ENCODE data around the gene SELENOF.

DNA sequence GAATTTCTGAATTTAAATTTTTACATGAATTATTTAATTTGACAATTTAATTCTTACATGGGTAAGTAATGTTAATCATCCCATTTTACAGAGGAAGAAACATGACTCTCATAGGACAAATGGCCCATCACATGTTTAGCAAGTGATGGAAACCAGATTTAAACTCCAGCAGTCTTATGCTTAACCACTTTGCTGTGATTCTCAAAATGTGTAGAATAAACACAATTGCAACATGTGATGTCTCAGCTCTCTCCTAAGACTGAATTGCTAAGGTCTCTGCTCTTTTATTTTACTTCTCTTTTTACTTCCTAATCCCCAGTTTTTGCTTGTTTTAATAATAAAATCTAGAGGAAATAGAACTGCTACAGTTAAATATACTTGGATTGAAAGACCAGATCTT, 43.3 kb upstream of the SELENOF start:
- TF ChIP-seq, protein P1, sequence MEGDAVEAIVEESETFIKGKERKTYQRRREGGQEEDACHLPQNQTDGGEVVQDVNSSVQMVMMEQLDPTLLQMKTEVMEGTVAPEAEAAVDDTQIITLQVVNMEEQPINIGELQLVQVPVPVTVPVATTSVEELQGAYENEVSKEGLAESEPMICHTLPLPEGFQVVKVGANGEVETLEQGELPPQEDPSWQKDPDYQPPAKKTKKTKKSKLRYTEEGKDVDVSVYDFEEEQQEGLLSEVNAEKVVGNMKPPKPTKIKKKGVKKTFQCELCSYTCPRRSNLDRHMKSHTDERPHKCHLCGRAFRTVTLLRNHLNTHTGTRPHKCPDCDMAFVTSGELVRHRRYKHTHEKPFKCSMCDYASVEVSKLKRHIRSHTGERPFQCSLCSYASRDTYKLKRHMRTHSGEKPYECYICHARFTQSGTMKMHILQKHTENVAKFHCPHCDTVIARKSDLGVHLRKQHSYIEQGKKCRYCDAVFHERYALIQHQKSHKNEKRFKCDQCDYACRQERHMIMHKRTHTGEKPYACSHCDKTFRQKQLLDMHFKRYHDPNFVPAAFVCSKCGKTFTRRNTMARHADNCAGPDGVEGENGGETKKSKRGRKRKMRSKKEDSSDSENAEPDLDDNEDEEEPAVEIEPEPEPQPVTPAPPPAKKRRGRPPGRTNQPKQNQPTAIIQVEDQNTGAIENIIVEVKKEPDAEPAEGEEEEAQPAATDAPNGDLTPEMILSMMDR (IDR thresholded peaks at IDR 0.05), result no peak
- no peak for TF ChIP-seq POLR2A (IDR thresholded peaks at IDR 0.05)
- TF ChIP-seq POLR2AphosphoS5 (IDR thresholded peaks at IDR 0.05), result no peak
